Progenitor cell of endocrine pancreas (in vitro differentiated cells): ENCODE results near the gene GPER1. TPM values are rescaled to one million over a fixed set of nuclear protein-coding genes. Genes with fewer than 3 reads are reported as not detected.

ENCODE experiments used
- DNase-seq: peaks from one replicate; pipeline ENCODE4 v3.0.0; 2021; ENCODE audit warnings: low spot score; ENCODE audit not compliant: unreplicated experiment
- H3K27ac Mint-ChIP-seq: 2 replicates; pipeline ENCODE4 v1.8.0; 2021; ENCODE audit warnings: mild to moderate bottlenecking, moderate library complexity, mixed read lengths
- H3K27me3 Mint-ChIP-seq: 2 replicates; pipeline ENCODE4 v1.8.0; 2021; ENCODE audit warnings: mixed read lengths
- H3K36me3 Mint-ChIP-seq: 2 replicates; pipeline ENCODE4 v1.8.0; 2022; ENCODE audit warnings: mixed read lengths; ENCODE audit not compliant: insufficient read depth
- H3K4me1 Mint-ChIP-seq: 2 replicates; pipeline ENCODE4 v1.8.0; 2021; ENCODE audit warnings: low read depth, mixed read lengths
- H3K4me3 Mint-ChIP-seq: 2 replicates; pipeline ENCODE4 v1.8.0; 2021; ENCODE audit warnings: low read depth, mild to moderate bottlenecking, moderate library complexity, mixed read lengths
- H3K9me3 Mint-ChIP-seq: 2 replicates; pipeline ENCODE4 v1.8.0; 2021; ENCODE audit warnings: low read depth, mixed read lengths
- total RNA-seq: library from RNA; stranded (reverse); gene quantifications from 2 replicates; pipeline ENCODE4 v1.2.1, GENCODE V29; 2021
- TF ChIP-seq, protein P1 (sequence below): fragments of 200-600 bp; sonication (generic); IDR thresholded peaks from one replicate; pipeline ENCODE4 v1.5.0; 2021; ENCODE audit warnings: antibody characterized with exemption, mild to moderate bottlenecking; ENCODE audit not compliant: unreplicated experiment

GPER1 gene
- total RNA-seq, 1 donor from 2014 or later: 0.50 TPM

DNA sequence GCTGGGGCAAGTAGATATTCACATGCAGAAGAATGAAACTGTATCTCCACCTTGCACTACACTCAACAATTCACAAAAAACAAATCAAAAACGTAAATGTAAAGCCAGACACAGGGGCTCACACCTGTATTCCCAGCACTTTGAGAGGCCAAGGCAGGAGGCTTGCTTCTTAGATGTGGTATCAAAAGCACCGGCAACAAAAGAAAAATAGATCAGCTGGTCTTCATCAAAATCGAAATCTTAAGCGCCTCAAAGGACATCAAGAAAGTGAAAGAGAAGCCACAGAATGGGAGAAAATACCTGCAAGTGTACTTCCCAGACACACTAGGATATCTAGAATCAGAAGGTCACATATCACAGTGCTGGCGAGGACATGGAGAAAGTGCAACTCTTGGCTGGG is 31.3 kb downstream of the GPER1 start:
- TF ChIP-seq, protein P1, sequence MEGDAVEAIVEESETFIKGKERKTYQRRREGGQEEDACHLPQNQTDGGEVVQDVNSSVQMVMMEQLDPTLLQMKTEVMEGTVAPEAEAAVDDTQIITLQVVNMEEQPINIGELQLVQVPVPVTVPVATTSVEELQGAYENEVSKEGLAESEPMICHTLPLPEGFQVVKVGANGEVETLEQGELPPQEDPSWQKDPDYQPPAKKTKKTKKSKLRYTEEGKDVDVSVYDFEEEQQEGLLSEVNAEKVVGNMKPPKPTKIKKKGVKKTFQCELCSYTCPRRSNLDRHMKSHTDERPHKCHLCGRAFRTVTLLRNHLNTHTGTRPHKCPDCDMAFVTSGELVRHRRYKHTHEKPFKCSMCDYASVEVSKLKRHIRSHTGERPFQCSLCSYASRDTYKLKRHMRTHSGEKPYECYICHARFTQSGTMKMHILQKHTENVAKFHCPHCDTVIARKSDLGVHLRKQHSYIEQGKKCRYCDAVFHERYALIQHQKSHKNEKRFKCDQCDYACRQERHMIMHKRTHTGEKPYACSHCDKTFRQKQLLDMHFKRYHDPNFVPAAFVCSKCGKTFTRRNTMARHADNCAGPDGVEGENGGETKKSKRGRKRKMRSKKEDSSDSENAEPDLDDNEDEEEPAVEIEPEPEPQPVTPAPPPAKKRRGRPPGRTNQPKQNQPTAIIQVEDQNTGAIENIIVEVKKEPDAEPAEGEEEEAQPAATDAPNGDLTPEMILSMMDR: no peak
- Mint-ChIP-seq H3K4me1 (no peaks in the 10 kb centered on the region), H3K27me3 (no peaks in the 10 kb centered on the region), H3K27ac (peak overlapping the region; percentile 27), H3K9me3 (no peaks in the 10 kb centered on the region), H3K36me3 (peaks cover 7% of the 10 kb centered on the region), H3K4me3 (no peak overlapping the region)
- DNase-seq: no peak

DNA sequence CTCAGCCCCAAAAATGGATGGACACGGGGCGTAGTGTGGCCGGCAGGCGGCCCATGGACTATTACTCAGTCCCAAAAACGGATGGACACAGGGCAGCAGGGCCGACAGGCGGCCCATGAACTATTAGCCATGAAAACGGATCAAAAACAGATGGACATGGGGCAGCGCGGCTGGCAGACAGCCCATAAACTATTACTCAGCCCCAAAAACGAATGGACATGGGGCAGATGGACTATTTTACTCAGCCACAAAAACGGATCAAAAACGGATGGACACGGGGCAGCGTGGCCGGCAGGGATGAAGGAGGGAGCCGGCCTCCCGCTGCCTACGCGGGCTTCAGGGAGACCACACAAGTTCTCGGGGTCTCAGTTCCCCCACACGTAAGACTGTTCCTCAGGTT is 32.9 kb downstream of the GPER1 start:
- no peak for DNase-seq
- TF ChIP-seq, protein P1: no peak
- Mint-ChIP-seq H3K27me3 (no peaks in the 10 kb centered on the region), H3K36me3 (peaks cover 7% of the 10 kb centered on the region), H3K9me3 (no peaks in the 10 kb centered on the region), H3K27ac (no peak overlapping the region), H3K4me3 (no peak overlapping the region), H3K4me1 (no peaks in the 10 kb centered on the region)

DNA sequence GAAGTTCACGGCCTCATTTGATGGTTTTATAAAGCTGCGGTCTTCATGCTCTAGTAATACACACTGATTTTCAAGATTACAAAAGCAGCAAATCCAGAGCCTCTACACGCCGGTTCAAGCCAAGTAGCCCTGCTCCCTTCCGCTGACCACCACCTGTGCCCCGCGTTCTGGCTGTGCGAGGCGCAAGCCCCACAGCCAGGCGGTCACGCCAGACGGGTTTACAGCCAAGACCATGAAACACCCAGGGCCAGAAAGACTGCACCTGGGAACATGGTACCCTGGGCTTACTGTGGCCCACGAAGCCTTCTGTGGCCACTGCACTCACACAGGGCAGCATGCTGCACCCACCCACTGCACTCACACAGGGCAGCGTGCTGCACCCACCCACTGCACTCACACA is 33.6 kb downstream of the GPER1 start:
- Mint-ChIP-seq H3K36me3 (peaks cover 9% of the 10 kb centered on the region), H3K4me1 (no peaks in the 10 kb centered on the region), H3K4me3 (no peak overlapping the region), H3K27me3 (no peaks in the 10 kb centered on the region), H3K27ac (no peak overlapping the region), H3K9me3 (no peaks in the 10 kb centered on the region)
- no peak for DNase-seq
- TF ChIP-seq, protein P1: no peak

DNA sequence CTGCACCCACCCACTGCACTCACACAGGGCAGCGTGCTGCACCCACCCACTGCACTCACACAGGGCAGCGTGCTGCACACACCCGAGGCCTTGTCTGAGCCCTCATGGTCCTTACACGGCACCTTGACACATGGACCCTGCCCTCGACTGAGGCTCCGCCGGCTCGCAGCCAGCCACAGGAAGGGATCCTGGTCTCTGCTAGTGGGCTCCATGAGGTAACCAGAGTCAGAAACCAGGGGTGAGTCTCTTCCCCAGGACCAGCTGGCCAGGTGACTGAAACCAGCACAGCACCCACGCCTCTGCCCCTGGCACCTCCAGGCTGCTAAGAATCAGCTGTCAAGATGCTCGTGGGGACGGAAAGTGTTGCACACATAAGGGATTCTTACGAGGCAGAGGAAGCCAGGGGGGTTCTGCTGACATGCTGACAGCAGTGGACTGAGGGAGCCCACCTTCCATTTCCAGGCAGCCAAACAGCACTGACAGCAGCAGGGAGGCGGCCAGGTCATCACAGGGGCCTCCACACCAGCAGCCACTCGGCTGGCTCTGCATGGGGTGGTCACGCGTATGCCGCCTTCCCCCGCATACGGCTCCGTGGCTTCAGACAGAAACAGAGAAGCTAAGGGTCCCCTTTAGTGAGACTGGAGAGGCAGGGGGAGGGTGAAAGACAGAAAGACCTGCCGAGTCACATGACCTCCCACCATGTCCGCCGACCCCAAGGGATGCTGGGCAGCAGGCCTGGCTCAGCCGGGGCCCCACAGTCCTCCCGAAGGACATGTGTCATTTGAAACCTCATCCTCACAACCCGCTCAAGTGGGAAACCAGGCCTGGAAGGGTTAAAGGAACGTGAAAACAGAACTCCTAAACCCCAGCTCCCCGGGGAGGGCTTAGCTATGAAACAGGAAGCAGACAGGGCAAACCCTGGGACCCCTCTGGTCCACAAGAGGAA is 34.2 kb downstream of the GPER1 start:
- H3K27ac Mint-ChIP-seq: no peak overlapping the region
- peaks cover 10% of the 10 kb centered on the region for H3K36me3 Mint-ChIP-seq
- TF ChIP-seq, protein P1: no peak
- no peaks in the 10 kb centered on the region for H3K4me1 Mint-ChIP-seq
- H3K4me3 Mint-ChIP-seq: no peak overlapping the region
- H3K27me3 Mint-ChIP-seq: no peaks in the 10 kb centered on the region
- no peaks in the 10 kb centered on the region for H3K9me3 Mint-ChIP-seq
- no peak for DNase-seq

DNA sequence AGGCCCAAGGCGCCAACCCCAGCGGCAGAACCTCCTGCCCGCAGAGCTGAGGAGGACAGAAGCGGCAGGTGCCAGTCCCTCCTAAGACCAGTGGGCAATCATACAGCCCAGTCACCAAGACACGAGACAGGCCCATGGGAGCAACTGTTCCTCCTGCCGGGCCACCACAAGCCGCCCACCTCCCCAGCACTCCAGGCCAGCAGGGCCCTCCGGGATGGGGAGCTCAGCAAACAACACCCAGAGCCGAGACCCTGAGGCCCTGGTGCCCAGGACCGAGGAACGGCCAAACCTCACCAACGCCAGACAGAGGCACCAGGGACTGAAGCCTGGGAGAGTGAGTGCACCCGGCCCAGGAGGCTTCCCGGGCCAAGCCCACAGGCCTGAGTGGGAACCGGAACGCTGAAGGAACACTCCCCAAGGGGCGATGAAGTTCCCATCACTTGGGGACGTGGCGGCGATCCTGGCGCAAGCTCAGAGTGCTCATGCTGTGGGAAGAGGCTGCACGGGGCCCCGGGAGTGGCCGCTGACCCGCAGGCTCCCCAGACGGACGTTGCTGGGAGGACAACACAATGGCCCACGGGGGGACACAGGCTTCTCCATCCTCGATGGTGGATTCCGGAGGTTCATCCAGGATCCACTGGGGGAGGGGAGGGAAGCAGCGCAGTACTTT is 35.1 kb downstream of the GPER1 start:
- Mint-ChIP-seq H3K9me3 (no peaks in the 10 kb centered on the region), H3K27ac (no peak overlapping the region), H3K4me3 (no peak overlapping the region), H3K36me3 (peaks cover 4% of the 10 kb centered on the region), H3K27me3 (no peaks in the 10 kb centered on the region), H3K4me1 (no peaks in the 10 kb centered on the region)
- no peak for DNase-seq
- TF ChIP-seq, protein P1: no peak
